ENCODE results near the gene TFE3.

The TFE3 gene

GRCh38 chrX:49060914-49061313 lies 17.8 kb upstream of the TFE3 start:
- DNase-seq (ENCODE audit: low read depth): no peak

- DNase-seq (ENCODE audit: low read depth): no peak
Measured at GRCh38 chrX:49059681-49060085, 16.5 kb upstream of the TFE3 start.

- DNase-seq (ENCODE audit: low read depth): no peak
Measured at GRCh38 chrX:49059201-49059600, 16.0 kb upstream of the TFE3 start.

- no peak for DNase-seq (ENCODE audit: low read depth)
Measured at GRCh38 chrX:49058794-49059193, 15.6 kb upstream of the TFE3 start, which contains the start of gene CCDC120. Gene CCDC120, plus strand, starts transcription at chrX:49058999. Its CDS starts 3,043 bp downstream, at chrX:49062042.

GRCh38 chrX:49054073-49054762 lies 11.1 kb upstream of the TFE3 start:
- no peak for DNase-seq (ENCODE audit: low read depth)

GRCh38 chrX:49053223-49054072 lies 10.3 kb upstream of the TFE3 start:
- peak; percentile 45 for DNase-seq (ENCODE audit: low read depth)

- no peak for DNase-seq (ENCODE audit: low read depth)
Measured at GRCh38 chrX:49043987-49044281, 777 bp upstream of the TFE3 start.

GRCh38 chrX:49042581-49043219 lies 457 bp downstream of the TFE3 start:
- no peak for DNase-seq (ENCODE audit: low read depth)

- no peak for DNase-seq (ENCODE audit: low read depth)
Measured at GRCh38 chrX:49041744-49042580, 1.2 kb downstream of the TFE3 start.

GRCh38 chrX:49040376-49040955 lies 2.7 kb downstream of the TFE3 start:
- no peak for DNase-seq (ENCODE audit: low read depth)

- peak; percentile 27 for DNase-seq (ENCODE audit: low read depth)
Measured at GRCh38 chrX:49039598-49040375, 3.4 kb downstream of the TFE3 start.

- no peak for DNase-seq (ENCODE audit: low read depth)
Measured at GRCh38 chrX:49037883-49038475, 5.2 kb downstream of the TFE3 start.

- no peak for DNase-seq (ENCODE audit: low read depth)
Measured at GRCh38 chrX:49030283-49030682, 12.9 kb downstream of the TFE3 start.

- no peak for DNase-seq (ENCODE audit: low read depth)
Measured at GRCh38 chrX:49029876-49030275, 13.3 kb downstream of the TFE3 start.

- no peak for DNase-seq (ENCODE audit: low read depth)
Measured at GRCh38 chrX:49019599-49020249, 23.4 kb downstream of the TFE3 start.

GRCh38 chrX:49019050-49019449 lies 24.1 kb downstream of the TFE3 start:
- no peak for DNase-seq (ENCODE audit: low read depth)

- DNase-seq (ENCODE audit: low read depth): no peak
Measured at GRCh38 chrX:49003696-49004095, 39.5 kb downstream of the TFE3 start.

GRCh38 chrX:49002091-49002935 lies 40.8 kb downstream of the TFE3 start, which contains the start of gene GRIPAP1:
Gene GRIPAP1, minus strand, starts transcription at chrX:49002264. Its CDS starts 35 bp downstream, at chrX:49002229.
- peak; percentile 62 for DNase-seq (ENCODE audit: low read depth)

- peak; percentile 35 for DNase-seq (ENCODE audit: low read depth)
Measured at GRCh38 chrX:49001521-49002090, 41.6 kb downstream of the TFE3 start.

Data from activated T-helper 9 cell treated with anti-CD3 and anti-CD28 coated beads, Interleukin-2, amount 50 U/mL, for 16 hours (primary cell).